Smooth muscle cell of the brain vasculature (primary cell): Measurements from ENCODE around the gene C12orf54.
"Not testable (repeated sequence)": the region's sequence is repeated elsewhere in the genome, so short reads cannot be mapped to it uniquely, and the experiment has no call there.

ENCODE experiments used
- DNase-seq: peaks from one replicate; pipeline ENCODE4 v3.0.0-alpha.2; 2012; ENCODE audit warnings: low read depth, low spot score

The C12orf54 gene

DNA sequence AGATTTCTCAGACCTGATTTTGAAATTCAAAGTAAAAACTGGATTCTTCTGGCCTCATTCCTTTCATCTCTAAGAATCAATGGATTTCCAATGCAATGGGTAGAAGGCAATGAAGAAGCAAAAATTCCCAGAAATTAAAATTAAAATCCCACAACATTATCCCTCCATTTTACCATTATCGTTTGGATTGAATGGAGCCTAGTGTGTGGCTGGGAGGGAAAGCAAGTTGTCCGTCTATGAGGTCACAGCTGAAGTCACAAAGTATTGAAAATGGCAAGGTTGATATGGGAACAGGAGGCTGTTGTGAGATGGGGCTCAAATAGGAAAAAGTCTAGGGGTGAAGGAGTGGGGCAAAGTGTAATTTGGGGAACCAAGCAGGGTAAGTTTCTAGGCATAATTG, at the start of gene C12orf54:
Gene C12orf54 (plus strand): TSS at position 301 of the 400 bp plus-strand sequence. CDS start 799 bp downstream, outside the sequence.
- no peak for DNase-seq

DNA sequence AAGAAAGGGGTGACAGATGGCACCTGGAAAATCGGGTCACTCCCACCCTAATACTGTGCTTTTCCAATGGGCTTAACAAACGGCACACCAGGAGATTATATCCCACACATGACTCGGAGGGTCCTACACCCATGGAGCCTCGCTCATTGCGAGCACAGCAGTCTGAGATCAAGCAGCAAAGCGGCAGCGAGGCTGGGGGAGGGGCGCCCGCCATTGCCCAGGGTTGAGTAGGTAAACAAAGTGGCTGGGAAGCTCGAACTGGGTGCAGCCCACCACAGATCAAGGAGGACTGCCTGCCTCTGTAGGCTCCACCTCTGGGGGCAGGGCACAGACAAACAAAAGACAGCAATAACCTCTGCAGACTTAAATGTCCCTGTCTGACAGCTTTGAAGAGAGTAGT, 48.3 kb upstream of the C12orf54 start:
- not testable (repeated sequence) for DNase-seq

DNA sequence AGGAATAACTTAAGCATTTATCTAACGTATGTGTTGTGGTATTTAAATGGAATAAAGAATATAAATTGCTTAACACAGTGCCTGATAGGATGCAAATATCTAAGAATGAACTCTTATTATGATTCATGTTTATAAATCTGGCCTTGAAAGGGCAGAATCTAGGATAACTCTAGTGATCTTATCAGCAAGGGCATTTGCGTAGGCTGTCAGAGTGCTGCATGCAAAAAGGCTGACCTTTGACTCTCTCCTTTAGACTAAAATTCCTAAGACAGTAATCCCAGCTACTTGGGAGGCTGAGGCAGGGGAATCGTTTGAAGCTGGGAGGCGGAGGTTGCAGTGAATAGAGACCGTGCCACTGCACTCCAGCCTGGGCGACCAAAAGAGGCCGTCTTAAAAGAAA, 41.2 kb upstream of the C12orf54 start:
- DNase-seq, result no peak

DNA sequence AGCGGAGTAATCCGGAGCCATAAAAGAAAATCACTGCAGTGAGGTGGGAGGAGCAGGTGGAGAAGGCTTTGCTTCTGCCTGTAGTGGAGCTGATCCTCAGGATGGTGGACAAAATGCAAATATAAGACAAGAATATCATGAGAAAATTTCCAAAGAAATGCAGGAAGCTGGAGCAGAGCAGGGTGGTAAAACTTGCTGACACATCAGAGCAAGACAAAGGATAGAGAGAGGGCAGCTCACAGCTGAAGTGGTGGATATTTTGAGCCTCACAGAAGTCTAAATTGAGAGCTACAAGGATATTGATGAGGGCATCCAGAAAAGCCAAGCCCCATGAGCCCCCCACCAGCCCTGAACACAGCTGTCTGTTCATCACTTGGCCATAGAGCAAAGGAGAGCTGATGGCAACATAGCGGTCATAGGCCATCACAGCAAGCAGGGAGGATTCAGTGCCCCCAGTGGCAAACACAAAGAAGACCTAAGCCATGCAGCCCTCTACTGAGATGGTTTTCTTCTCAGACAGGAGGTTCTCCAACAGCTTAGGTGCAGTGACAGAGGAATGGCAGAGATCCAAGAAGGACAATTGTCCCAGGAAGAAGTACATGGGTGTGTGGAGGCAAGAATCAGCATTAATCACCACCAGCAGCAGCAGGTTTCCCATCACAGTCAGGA, 40.0 kb upstream of the C12orf54 start:
- no peak for DNase-seq

DNA sequence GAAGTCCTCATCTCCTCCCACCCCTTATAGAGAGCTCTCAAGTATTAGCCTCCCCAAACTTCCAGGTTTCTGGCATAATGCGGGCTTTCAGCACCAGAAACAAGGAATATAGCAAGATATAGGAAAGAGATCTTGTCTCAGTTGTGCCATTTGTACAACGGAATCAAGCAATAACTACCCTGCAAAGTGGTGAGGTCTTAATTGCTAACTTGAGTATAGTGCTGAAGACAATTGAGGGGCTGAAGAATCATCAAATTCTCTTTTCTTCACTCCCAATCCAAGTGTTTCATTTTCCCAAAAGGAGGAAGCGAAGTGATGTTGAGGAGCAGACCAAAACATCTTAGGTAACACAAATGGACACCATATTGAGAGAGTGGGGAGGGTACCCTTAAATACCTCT, 36.8 kb upstream of the C12orf54 start:
- no peak for DNase-seq

DNA sequence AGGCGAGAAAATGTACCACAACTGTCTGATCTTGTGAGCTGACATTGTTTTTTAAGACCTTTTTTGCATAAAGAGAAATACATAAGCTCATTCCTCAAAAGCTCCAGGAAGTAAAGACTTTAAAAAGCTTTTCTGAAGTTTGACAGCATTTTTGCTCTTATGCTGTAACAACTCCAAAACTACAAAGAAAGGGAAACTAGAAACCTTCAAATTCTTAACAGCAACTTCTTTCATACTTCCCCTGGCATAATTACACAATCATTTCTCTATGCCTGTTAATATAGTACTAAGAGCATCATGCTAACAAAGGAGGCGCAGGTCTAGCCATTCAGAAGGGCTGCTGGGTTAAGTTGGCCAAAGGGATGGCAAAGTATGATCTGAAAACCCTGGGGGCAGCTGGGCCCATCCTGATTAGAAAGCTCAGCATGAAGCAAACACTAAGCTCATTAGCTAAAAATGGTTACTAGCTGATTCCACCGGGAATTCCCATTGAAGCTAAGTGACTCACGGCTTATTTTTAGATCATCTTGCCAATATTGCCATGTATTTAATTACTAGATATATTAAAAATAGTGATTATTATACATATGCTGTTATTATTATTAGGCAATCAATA, 36.0 kb upstream of the C12orf54 start:
- DNase-seq, result no peak

DNA sequence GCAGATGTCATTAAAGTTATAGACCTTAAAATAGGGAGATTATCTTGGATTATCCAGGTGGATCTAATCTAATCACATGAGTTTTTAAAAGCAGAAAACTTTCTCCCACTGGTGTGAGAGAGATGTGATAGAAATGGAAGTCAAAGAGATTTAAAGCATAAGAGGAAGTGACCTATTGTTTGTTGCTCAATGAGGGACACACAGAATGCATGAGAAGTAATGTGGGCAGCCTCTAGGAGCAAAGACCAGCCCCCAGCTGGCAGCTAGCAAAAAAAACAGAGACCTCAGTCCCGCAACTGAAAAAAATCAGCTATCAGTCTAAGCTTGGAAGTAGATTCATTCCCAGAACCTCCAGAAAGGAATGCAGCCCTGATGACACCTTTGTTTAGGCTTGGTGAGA, 34.5 kb upstream of the C12orf54 start:
- DNase-seq, result no peak

DNA sequence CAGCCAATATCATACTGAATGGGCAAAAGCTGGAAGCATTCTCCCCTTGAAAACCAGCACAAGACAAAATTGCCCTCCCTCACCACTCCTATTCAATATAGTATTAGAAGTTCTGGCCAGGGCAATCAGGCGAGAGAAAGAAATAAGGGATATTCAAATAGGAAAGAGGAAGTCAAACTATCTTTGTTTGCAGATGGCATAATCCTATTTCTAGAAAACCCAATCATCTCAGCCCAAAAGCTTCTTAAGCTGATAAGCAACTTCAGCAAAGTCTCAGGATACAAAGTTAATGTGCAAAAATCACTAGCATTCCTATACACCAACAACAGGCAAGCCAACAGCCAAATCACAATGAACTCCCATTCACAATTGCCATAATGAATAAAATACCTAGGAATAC, 30.9 kb upstream of the C12orf54 start:
- DNase-seq, result no peak

DNA sequence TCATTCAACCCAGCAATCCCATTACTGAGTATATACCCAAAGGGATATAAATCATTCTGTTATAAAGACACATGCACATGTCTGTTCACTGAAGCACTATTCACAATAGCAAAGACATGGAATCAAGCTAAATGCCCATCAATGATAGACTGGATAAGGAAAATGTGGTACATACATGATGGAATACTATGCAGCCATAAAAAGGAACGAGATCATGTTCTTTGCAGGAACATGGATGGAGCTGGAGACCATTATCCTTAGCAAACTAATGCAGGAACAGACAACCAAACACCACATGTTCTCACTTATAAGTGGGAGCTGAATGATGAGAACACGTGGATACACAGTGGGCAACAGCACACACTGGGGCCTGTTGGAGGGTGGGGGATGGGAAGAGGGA, 29.3 kb upstream of the C12orf54 start:
- DNase-seq, result not testable (repeated sequence)

DNA sequence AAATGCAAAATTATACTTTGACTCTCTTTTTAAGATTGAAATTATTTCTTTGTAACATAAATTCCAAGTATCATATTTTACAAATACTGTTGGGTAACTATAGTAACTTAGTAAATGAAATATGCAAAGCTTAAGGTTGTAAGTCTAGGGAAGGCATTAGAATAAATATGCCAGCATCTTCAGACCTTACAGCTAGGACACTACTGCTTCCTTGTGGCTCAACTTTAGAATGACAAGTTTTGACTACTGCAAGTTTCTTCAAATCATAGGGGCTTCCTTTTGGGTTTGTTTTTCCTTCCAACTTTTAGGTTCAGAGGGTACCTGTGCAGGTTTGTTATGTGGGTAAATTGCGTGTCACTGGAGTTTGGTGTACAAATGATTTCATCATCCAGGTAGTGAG, 27.6 kb upstream of the C12orf54 start:
- no peak for DNase-seq

DNA sequence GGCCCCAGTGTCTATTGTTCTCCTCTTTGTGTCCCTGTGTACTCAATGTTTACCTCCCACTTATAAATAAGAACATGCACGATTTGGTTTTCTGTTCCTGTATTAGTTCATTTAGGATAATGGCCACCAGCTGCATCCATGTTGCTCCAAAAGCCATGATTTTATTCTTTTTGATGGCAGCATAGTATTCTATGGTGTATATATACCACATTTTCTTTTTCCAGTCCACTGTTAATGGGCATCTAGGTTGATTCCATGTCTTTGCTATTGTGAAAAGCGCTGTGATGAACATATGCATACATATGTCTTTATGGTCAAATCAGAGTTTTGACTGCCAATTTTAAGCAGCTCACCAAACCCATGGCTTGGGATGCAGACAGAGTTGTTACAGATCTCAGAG, 27.2 kb upstream of the C12orf54 start:
- no peak for DNase-seq

DNA sequence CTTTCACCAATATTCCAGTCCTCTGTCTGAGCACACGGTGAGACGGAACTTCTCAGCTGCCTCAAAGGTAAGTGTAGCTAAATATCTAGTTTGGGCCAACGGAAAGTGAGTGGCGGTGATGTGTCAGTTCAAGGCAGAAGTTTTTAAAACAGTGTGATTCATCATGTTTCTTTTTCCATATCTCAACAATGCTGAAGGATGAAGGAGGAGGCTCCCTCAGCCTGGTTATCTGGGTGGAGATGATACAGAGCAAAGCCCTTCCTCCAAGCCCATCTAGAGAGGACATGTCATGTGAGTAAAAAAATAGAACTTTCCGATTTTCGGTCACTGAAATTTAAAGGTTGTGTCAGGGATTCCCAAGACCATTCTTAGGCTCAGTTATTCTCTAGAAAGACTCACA, 23.0 kb upstream of the C12orf54 start:
- no peak for DNase-seq

DNA sequence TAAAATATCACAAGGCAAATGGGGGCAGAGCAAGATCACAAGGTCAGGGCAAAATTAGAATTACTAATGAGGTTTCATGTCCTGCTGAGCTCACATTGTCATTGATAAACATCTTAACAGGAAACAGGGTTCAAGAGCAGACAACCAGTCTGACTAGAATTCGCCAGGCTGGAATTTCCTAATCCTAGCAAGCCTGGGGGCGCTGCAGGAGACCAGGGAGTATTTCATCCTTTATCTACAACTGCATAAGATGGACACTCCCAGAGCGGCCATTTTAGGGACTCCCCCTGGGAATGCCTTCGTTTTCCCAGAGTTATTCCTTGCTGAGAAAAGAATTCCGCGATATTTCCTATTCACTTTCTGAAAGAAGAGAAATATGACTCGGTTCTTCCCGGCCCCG, 13.3 kb upstream of the C12orf54 start:
- not testable (repeated sequence) for DNase-seq

DNA sequence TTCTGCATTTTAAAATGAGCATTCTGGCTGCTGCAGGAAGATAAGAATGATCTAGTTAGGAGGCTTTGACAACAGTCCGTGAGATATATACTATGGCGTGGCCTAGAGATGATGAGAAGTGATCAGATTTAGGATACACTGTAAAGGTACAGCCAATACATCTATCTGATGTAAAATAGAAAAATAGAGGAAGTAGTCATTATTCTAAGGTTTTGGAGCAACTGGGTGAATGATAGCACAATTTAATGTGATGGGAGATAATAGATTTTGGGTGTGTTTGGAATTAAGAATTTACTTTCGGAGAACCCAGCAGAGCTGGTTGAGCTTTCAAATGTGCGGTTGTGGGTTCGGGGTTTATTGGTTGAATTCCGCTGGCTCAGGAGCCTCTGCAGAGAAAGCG, 10.0 kb upstream of the C12orf54 start, which contains the start of gene ANP32D:
Gene ANP32D (plus strand): TSS at position 301 of the 400 bp plus-strand sequence. CDS start 106 bp downstream, outside the sequence.
- DNase-seq, result no peak

DNA sequence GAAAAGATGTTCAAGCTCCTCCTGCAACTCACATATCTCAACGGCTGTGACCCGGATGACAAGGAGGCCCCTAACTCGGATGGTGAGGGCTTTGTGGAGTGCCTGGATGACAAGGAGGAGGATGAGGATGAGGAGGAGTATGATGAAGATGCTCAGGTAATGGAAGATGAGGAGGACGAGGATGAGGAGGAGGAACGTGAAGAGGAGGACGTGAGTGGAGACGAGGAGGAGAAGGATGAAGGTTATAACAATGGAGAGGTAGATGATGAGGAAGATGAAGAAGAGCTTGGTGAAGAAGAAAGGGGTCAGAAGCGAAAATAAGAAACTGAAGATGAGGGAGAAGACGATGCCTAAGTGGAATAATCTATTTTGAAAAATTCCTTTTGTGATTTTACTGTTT, 9.2 kb upstream of the C12orf54 start:
- DNase-seq, result no peak

DNA sequence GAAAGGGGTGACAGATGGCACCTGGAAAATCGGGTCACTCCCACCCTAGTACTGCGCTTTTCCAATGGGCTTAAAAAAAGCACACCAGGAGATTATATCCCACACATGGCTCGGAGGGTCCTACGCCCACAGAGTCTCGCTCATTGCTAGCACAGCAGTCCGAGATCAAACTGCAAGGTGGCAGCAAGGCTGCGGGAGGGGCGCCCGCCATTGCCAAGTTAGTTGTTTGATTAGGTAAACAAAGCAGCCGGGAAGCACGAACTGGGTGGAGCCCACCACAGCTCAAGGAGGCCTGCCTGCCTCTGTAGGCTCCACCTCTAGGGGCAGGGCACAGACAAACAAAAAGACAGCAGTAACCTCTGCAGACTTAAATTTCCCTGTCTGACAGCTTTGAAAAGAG, 7.8 kb upstream of the C12orf54 start:
- not testable (repeated sequence) for DNase-seq

DNA sequence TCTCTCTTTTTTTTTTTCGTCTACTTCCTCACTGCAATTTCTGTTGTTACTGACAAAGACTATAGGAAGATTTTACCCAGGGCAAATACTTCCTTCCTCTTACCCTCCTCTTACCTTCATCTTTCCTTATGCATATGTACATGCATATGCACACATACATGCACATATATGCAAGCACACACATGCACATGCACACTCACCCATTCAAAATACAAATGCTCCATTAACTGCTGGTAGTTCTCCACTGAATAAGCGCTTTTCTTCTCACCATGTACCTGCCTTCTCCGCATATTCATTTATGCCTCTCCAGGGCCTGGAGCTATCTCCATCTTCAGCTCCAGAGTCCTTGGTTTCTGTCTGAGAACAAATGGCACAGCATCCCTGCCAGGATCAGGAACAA, 632 bp downstream of the C12orf54 start:
- no peak for DNase-seq

DNA sequence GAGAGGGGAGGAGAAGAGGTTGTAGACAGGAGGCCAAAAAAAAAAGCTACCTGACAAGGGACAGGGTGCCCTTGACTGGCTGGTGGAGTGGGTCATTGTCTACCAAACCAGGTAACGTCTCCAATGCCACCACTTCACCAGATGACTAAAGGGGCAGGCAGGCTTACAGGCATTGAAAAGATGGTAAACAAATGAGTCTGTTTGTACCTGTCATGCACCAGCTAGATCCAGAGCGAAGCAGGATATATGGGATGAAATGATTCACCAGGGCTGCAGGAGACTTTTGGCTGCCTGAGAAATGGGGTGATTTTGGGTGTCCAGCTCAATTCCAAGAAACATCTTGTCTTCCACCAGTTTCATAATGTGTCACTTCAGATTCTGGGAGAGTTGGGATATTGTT, 4.0 kb downstream of the C12orf54 start:
- no peak for DNase-seq

DNA sequence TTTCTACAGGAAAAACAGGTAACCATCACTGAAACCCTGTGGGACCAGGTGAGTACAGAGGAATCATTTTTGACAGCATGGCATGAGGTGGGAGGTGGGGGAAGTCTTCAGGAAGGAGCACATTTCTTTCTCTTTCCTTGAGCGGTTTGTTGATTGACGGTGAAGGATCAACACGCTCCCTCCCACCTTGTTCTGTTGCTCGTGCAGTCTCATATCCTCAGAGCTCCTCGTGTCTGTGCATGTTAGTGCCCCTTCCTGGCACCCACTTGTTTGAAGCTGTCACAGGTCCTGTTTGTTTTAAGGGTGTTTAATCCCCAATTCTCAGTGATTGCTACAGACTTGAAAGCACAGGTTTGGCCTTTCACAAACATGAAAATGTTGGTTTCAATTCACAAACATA, 4.4 kb downstream of the C12orf54 start:
- no peak for DNase-seq

DNA sequence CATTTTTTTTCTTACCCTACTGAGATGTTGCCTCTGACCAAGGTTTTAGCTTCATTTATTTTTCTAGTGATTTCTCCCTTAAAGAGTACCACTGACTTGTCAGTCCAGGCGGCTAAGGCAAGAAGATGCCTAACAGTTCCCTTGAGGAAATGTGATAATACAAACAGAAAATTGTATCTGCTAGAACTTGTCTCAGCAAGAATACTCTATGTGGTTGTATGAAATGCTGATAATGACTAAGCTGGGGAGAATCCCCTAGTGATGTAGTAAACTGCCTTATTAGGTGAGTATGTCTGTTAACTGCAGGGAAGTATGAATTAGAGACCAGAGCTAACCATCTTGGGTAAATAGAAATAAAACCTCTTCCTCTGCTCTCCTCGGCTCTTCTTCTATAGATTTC, 6.7 kb downstream of the C12orf54 start:
- DNase-seq, result no peak

DNA sequence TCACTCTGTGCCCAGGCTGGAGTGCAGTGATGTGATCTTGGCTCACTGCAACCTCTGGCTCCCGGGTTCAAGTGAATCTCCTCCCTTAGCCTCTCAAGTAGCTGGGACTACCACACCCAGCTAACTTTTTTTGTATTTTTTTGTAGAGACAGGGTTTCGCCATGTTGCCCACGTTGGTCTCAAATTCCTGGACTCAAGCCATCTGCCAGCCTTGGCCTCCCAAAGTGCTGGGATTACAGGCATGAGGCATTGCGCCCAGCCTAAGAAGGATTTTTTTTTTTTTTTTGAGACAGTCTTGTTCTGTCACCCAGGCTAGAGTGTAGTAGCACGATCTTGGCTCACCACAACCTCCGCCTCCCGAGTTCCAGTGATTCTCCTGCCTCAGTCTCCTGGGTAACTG, 7.2 kb downstream of the C12orf54 start:
- DNase-seq, result not testable (repeated sequence)

DNA sequence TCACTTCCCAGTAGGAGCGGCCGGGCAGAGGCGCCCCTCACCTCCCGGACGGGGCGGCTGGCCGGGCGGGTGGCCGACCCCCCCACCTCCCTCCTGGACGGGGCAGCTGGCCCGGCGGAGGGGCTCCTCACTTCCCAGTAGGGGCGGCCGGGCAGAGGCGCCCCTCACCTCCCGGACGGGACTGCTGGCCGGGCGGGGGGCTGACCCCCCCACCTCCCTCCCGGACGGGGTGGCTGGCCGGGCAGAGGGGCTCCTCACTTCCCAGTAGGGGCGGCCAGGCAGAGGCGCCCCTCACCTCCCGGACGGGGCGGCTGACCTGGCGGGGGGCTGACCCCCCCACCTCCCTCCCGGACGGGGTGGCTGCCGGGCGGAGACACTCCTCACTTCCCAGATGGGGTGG, 18.0 kb downstream of the C12orf54 start:
- not testable (repeated sequence) for DNase-seq

DNA sequence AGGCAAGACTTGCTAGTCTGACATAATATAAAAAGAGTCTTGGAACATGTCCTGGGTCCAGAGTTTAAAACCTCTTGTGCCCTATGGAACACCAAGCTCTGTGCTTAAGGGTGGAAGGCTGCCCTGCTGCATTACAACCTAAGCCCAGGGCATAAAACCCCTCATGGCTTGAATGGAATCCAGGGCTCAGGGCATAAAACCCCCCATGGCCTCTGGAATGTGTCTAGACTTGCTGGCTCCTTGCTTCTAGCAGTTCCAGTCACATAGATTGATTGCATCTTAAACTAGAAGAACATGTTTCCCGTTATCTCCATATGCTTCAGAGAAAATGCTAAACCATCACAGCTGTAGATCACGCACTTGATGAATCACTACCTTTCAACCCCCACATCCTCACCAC, 24.5 kb downstream of the C12orf54 start:
- DNase-seq, result not testable (repeated sequence)
